HCT116 (cell line): Measurements from ENCODE around the gene CSPG4. TPM values are rescaled to one million over a fixed set of nuclear protein-coding genes. Genes with fewer than 3 reads are reported as not detected.
A peak's percentile ranks its signal among the peaks of the same experiment; 100 is the strongest.

Source experiments
- ATAC-seq: fragments of 200-7000 bp; cut with Tn5 transposase; 2 replicates; pipeline ENCODE4 v1.9.1; 2020; ENCODE audit warnings: mild to moderate bottlenecking, moderate library complexity
- BruUV-seq: library from RNA; stranded (reverse); fragments of 400-500 nt; replicated peaks from 2 replicates; lab custom pipeline; 2021; lab: Mats Ljungman, UMichigan
- CTCF ChIA-PET: fragments of 300-600 bp; sonication (Branson Sonifier 250); formaldehyde crosslinking; loops from one replicate; lab custom pipeline; 2021; ENCODE audit warnings: antibody characterized with exemption; lab: Charles Lee
- POLR2A ChIA-PET: fragments of 300-600, 350-600 bp; sonication (Branson Sonifier 250); formaldehyde crosslinking; loops from one replicate; lab custom pipeline; 2021; ENCODE audit warnings: antibody characterized with exemption; lab: Charles Lee
- RAD21 ChIA-PET, 2 experiments: fragments of 300-600 bp; sonication (Branson Sonifier 250); formaldehyde crosslinking; loops; one replicate each; lab custom pipeline; 2023; ENCODE audit warnings: low total read pairs in 2 of 2; ENCODE audit not compliant: uncharacterized antibody in 2 of 2, unreplicated experiment in 2 of 2, low non-redundant PET in 1 of 2; lab: Charles Lee
- DNase-seq: peaks from one replicate; pipeline ENCODE4 v3.0.0-alpha.2; 2010; ENCODE audit warnings: low read depth, low spot score
- H2AFZ ChIP-seq: fragments of 200-600 bp; shearing (Covaris generic), sonication (generic); 2 replicates; pipeline ENCODE4 v1.6.1; 2017; ENCODE audit warnings: low read depth, mixed run types, mixed read lengths, antibody characterized with exemption, low read length; ENCODE audit not compliant: poor library complexity, severe bottlenecking
- H3K27ac ChIP-seq: 2 replicates; pipeline ENCODE4 v1.5.1; 2012; ENCODE audit warnings: low read depth, low read length
- H3K27me3 ChIP-seq: fragments of 200-600 bp; sonication (generic); 2 replicates; pipeline ENCODE4 v1.6.1; 2016; ENCODE audit warnings: mixed run types, low read length, mixed read lengths; ENCODE audit not compliant: insufficient read depth
- H3K36me3 ChIP-seq, 2 experiments: fragments of 200-500 bp in 1 of 2; fragments of 200-600 bp in 1 of 2; sonication (Bioruptor generic) in 1 of 2; sonication (generic) in 1 of 2; 2 replicates each; pipeline versions ENCODE4 v1.5.1 to v1.6.1; 2014 to 2016; ENCODE audit warnings: low read length in 2 of 2, inconsistent platforms in 1 of 2, mixed read lengths in 1 of 2, mixed run types in 1 of 2; ENCODE audit not compliant: insufficient read depth in 2 of 2, control insufficient read depth in 1 of 2
- H3K4me1 ChIP-seq, 2 experiments: fragments of 200-600 bp in 1 of 2; sonication (generic) in 1 of 2; 2 replicates each; pipeline versions ENCODE4 v1.5.1 to v1.6.1; 2012 to 2017; ENCODE audit warnings: low read length in 2 of 2, inconsistent platforms in 1 of 2, mild to moderate bottlenecking in 1 of 2, mixed read lengths in 1 of 2, mixed run types in 1 of 2, moderate library complexity in 1 of 2; ENCODE audit not compliant: insufficient read depth in 2 of 2, control insufficient read depth in 1 of 2
- H3K4me2 ChIP-seq: fragments of 200-600 bp; sonication (generic); 2 replicates; pipeline ENCODE4 v1.6.1; 2017; ENCODE audit warnings: mixed run types, low read length, mixed read lengths
- H3K4me3 ChIP-seq, 2 experiments: fragments of 200-600 bp in 1 of 2; sonication (generic) in 1 of 2; replicated peaks in 1 of 2; 2 replicates each; pipeline ENCODE4 v1.5.1; 2011 to 2016; ENCODE audit warnings: low read length in 2 of 2, control low read depth in 1 of 2, low read depth in 1 of 2, mild to moderate bottlenecking in 1 of 2, mixed read lengths in 1 of 2, mixed run types in 1 of 2
- H3K79me2 ChIP-seq: fragments of 200-600 bp; sonication (generic); 2 replicates; pipeline ENCODE4 v1.6.1; 2017; ENCODE audit warnings: mild to moderate bottlenecking, mixed run types, low read length, moderate library complexity, mixed read lengths; ENCODE audit not compliant: insufficient read depth
- H3K9ac ChIP-seq: fragments of 200-600 bp; sonication (generic); 2 replicates; pipeline ENCODE4 v1.6.1; 2016; ENCODE audit warnings: low read length, mixed read lengths
- H3K9me2 ChIP-seq: fragments of 200-600 bp; sonication (generic), shearing (Covaris generic); 2 replicates; pipeline ENCODE4 v1.6.1; 2017; ENCODE audit warnings: mixed run types, mild to moderate bottlenecking, moderate library complexity; ENCODE audit not compliant: insufficient read depth
- H3K9me3 ChIP-seq, 2 experiments: fragments of 200-500 bp in 1 of 2; fragments of 200-600 bp in 1 of 2; sonication (Bioruptor generic) in 1 of 2; sonication (generic) in 1 of 2; 2 replicates each; pipeline ENCODE4 v1.6.1; 2014 to 2017; ENCODE audit warnings: low read length in 2 of 2, mixed read lengths in 2 of 2, inconsistent platforms in 1 of 2, low read depth in 1 of 2, mild to moderate bottlenecking in 1 of 2, mixed run types in 1 of 2, moderate library complexity in 1 of 2; ENCODE audit not compliant: control insufficient read depth in 1 of 2, insufficient read depth in 1 of 2
- H4K20me1 ChIP-seq: fragments of 200-600 bp; sonication (generic), shearing (Covaris generic); 2 replicates; pipeline ENCODE4 v1.6.1; 2017; ENCODE audit warnings: mixed run types, mild to moderate bottlenecking, moderate library complexity; ENCODE audit not compliant: insufficient read depth
- EGR1 ChIP-seq: IDR thresholded peaks from 2 replicates; pipeline ENCODE4 v1.6.1; 2012; ENCODE audit warnings: low read depth
- EZH2 ChIP-seq: fragments of 200-600 bp; sonication (generic); IDR thresholded peaks from 2 replicates; pipeline ENCODE4 v1.6.1; 2017; ENCODE audit warnings: antibody characterized with exemption, mixed run types
- FOSL1 ChIP-seq: IDR thresholded peaks from 2 replicates; pipeline ENCODE4 v1.6.1; 2012; ENCODE audit warnings: low read depth
- JUND ChIP-seq: IDR thresholded peaks from 2 replicates; pipeline ENCODE4 v1.6.1; 2012
- POLR2AphosphoS5 ChIP-seq: IDR thresholded peaks from 2 replicates; pipeline ENCODE4 v1.6.1; 2011; ENCODE audit warnings: mild to moderate bottlenecking, low read depth, low read length, moderate library complexity
- SIN3A ChIP-seq: IDR thresholded peaks from 2 replicates; pipeline ENCODE4 v1.6.1; 2012; ENCODE audit warnings: low read depth
- YY1 ChIP-seq: IDR thresholded peaks from 2 replicates; pipeline ENCODE4 v1.6.1; 2011; ENCODE audit warnings: low read length, low read depth, moderate library complexity, mild to moderate bottlenecking; ENCODE audit not compliant: insufficient replicate concordance; ENCODE audit errors: extremely low read depth
- ZFX ChIP-seq: fragments of 450-650 bp; IDR thresholded peaks from 2 replicates; pipeline ENCODE4 v1.6.1; 2017
- ZNF274 ChIP-seq: fragments of 200-500 bp; sonication (Bioruptor generic); IDR thresholded peaks from 2 replicates; pipeline ENCODE4 v1.6.1; 2014; ENCODE audit warnings: mild to moderate bottlenecking, low read depth, low read length, inconsistent platforms
- intact Hi-C: fragments of 100-400 bp; cut with micrococcal nuclease; formaldehyde crosslinking; loops from 2 replicates; pipeline ENCODE4 v1.10.0; 2022
- total RNA-seq: library from RNA; stranded (reverse); gene quantifications from one replicate; pipeline ENCODE4 v1.2.1, GENCODE V29; 2021; ENCODE audit not compliant: unreplicated experiment
- TF ChIP-seq, protein P1 (sequence below): IDR thresholded peaks from 2 replicates; pipeline ENCODE4 v1.6.1; 2012
- TF ChIP-seq, protein P2 (sequence below): IDR thresholded peaks from 2 replicates; pipeline ENCODE4 v1.6.1; 2012; ENCODE audit warnings: low read depth
- TF ChIP-seq, protein P3 (sequence below): IDR thresholded peaks from 2 replicates; pipeline ENCODE4 v1.6.1; 2012

CSPG4 gene
- total RNA-seq, 1 experiment from 2014 or later = 18.1 TPM

DNA sequence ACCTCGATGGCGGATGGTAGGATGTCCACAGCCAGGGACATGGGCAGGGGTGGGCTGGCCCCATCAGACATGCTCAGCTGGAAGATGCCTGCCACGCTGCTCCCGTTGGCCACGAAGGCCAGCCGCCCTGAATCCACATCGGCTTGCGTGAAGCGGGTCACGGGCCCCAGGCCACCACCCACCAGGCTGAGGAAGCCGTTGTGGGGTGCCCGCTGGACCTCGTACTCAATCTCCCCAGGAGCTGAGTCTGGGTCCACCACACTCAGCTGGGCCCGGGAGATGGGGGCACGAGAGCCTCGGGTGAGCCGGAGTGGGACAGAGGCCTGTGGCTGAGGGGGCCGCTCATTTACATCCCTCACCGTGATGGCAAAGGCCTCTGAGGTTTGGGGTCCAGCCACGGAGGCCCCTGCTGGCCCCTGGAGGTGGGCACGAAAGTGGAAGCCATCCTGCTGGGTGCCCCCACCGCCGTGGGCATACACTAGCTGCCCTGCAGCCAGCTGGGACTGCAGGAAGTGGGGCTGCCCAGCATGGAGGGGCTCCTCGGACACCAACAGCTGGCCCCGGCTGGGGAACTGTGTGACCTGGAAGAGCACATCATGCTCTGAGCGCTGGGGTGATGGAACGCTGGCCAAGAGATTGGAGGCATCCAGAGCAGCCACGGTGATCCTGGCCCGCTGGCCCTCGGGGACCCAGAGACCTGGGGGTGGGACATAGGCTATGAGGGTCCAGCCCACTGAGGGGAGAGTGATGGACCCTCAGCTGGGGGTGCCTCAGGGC, 35.8 kb downstream of the CSPG4 start:
- TF ChIP-seq EGR1 = no peak
- 0 out of 2 replicates have a peak, but pooled peaks have one; percentile 20 for TF ChIP-seq POLR2AphosphoS5
- ChIA-PET CTCF (no interaction called here), POLR2A (no interaction called here), RAD21 (no interaction called here)
- no peak for DNase-seq
- Histone ChIP-seq H3K4me1 (peaks cover 10 to 21% of the 10 kb centered on the region in 2 experiments; a peak in 3 of 4 replicates), H3K4me3 (no peak overlapping the region), H3K36me3 (no peaks in the 10 kb centered on the region), H4K20me1 (no peaks in the 10 kb centered on the region), H3K79me2 (no peaks in the 10 kb centered on the region), H3K4me2 (no peak overlapping the region), H3K27ac (no peak overlapping the region), H3K9me3 (no peaks in the 10 kb centered on the region), H3K27me3 (no peaks in the 10 kb centered on the region), H2AFZ (no peak overlapping the region), H3K9me2 (no peaks in the 10 kb centered on the region), H3K9ac (no peak overlapping the region)
- ATAC-seq = no peak
- no TSS peak for BruUV-seq
- intact Hi-C loops = no loop called here

DNA sequence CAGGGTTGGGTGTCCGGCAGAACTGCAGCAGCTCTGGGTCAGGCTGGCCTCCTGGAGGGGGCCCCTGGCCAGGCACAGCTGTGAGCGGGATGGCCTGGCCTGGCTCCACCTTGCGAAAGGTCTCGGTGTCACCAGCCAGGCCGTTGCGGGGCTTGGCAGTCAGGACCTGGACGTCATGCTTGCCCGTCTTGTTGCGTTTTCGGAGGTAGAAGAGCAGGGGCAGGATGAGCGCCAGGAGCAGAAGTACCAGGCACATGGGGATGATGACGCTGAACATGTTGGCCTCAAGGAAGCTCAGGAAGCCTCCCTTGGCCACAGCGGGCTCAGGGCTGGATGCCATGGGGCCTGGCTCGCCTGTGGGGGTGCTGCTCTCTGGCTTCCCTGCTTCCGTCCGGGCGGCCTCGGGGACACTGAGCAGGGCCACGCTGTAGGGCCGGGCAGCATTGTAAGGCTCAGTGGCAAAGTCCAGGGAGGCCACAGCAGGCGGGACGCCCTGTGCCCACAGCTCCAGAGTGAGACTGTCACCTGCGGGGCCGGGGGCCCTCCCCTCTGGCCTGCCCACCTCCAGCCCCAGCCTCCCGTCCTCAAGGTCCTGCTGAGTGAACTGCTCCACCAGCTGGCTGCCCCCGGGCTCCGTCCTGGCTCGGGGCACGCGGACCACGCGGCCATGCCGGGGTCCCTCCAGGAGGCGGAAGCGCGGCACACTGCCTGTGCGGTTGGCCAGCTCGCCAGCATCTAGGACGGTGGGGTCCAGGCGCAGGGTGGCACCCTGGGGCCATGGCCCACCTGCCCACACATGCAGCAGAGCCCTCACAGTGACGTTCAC, 36.9 kb downstream of the CSPG4 start:
- DNase-seq = no peak
- intact Hi-C loops = no loop called here
- POLR2A ChIA-PET = no interaction called here
- no peak for TF ChIP-seq EZH2
- no peak for TF ChIP-seq POLR2AphosphoS5
- TF ChIP-seq ZFX = no peak
- TF ChIP-seq SIN3A = no peak
- TF ChIP-seq, protein P1, sequence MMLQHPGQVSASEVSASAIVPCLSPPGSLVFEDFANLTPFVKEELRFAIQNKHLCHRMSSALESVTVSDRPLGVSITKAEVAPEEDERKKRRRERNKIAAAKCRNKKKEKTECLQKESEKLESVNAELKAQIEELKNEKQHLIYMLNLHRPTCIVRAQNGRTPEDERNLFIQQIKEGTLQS = no peak
- no peak for TF ChIP-seq YY1
- TF ChIP-seq JUND = no peak
- TF ChIP-seq, protein P2, sequence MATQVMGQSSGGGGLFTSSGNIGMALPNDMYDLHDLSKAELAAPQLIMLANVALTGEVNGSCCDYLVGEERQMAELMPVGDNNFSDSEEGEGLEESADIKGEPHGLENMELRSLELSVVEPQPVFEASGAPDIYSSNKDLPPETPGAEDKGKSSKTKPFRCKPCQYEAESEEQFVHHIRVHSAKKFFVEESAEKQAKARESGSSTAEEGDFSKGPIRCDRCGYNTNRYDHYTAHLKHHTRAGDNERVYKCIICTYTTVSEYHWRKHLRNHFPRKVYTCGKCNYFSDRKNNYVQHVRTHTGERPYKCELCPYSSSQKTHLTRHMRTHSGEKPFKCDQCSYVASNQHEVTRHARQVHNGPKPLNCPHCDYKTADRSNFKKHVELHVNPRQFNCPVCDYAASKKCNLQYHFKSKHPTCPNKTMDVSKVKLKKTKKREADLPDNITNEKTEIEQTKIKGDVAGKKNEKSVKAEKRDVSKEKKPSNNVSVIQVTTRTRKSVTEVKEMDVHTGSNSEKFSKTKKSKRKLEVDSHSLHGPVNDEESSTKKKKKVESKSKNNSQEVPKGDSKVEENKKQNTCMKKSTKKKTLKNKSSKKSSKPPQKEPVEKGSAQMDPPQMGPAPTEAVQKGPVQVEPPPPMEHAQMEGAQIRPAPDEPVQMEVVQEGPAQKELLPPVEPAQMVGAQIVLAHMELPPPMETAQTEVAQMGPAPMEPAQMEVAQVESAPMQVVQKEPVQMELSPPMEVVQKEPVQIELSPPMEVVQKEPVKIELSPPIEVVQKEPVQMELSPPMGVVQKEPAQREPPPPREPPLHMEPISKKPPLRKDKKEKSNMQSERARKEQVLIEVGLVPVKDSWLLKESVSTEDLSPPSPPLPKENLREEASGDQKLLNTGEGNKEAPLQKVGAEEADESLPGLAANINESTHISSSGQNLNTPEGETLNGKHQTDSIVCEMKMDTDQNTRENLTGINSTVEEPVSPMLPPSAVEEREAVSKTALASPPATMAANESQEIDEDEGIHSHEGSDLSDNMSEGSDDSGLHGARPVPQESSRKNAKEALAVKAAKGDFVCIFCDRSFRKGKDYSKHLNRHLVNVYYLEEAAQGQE = no peak
- no peak for TF ChIP-seq FOSL1
- no peak for TF ChIP-seq ZNF274
- TF ChIP-seq, protein P3, sequence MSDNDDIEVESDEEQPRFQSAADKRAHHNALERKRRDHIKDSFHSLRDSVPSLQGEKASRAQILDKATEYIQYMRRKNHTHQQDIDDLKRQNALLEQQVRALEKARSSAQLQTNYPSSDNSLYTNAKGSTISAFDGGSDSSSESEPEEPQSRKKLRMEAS = no peak

More for the DNA sequence above, 36.9 kb downstream of the CSPG4 start:
- H3K9me3 ChIP-seq = no peaks in the 10 kb centered on the region
- H3K27me3 ChIP-seq = no peaks in the 10 kb centered on the region
- no peak overlapping the region for H3K27ac ChIP-seq
- H3K4me3 ChIP-seq = no peak overlapping the region
- H3K9me2 ChIP-seq = no peaks in the 10 kb centered on the region
- peaks cover 10 to 32% of the 10 kb centered on the region in 2 experiments; a peak in 3 of 4 replicates for H3K4me1 ChIP-seq
- H3K79me2 ChIP-seq = no peaks in the 10 kb centered on the region
- H4K20me1 ChIP-seq = no peaks in the 10 kb centered on the region
- no peak overlapping the region for H2AFZ ChIP-seq
- RAD21 ChIA-PET = no interaction called here
- H3K36me3 ChIP-seq = no peaks in the 10 kb centered on the region
- H3K9ac ChIP-seq = no peak overlapping the region
- BruUV-seq = no TSS peak
- CTCF ChIA-PET = no interaction called here
- no peak for ATAC-seq
- H3K4me2 ChIP-seq = no peak overlapping the region
